Spleen (tissue), 11 donors: ENCODE measurements around the gene DUSP15. TPM values are rescaled to one million over a fixed set of nuclear protein-coding genes. Genes with fewer than 3 reads are reported as not detected.

Experiments used
- DNase-seq: peaks from one replicate; pipeline ENCODE4 v3.0.0-alpha.2; 2020
- H3K27ac ChIP-seq, 8 donors: fragments of 200-600 bp; sonication (generic) in 7 of 8; 1 replicate in 4 of 8; 2 replicates in 4 of 8; pipeline versions ENCODE4 v1.5.0 to v1.8.0; 2016 to 2021; ENCODE audit warnings: inconsistent platforms in 4 of 8, mild to moderate bottlenecking in 4 of 8, moderate library complexity in 1 of 8
- H3K27me3 ChIP-seq, 7 donors: fragments of 200-600 bp; sonication (generic) in 6 of 7; replicated peaks in 1 of 7; 1 replicate in 4 of 7; 2 replicates in 3 of 7; pipeline versions ENCODE4 v1.5.0 to v1.8.0; 2016 to 2021; ENCODE audit warnings: inconsistent platforms in 3 of 7, mild to moderate bottlenecking in 1 of 7
- H3K36me3 ChIP-seq, 6 donors: fragments of 200-600 bp; sonication (generic) in 5 of 6; 1 replicate in 4 of 6; 2 replicates in 2 of 6; pipeline versions ENCODE4 v1.5.0 to v1.8.0; 2016 to 2021; ENCODE audit warnings: inconsistent platforms in 2 of 6
- H3K4me1 ChIP-seq, 6 donors: fragments of 200-600 bp; sonication (generic) in 5 of 6; 1 replicate in 3 of 6; 2 replicates in 3 of 6; pipeline versions ENCODE4 v1.5.0 to v1.8.0; 2016 to 2021; ENCODE audit warnings: inconsistent platforms in 3 of 6
- H3K4me3 ChIP-seq, 8 donors: fragments of 200-600 bp; sonication (generic) in 7 of 8; 1 replicate in 4 of 8; 2 replicates in 4 of 8; pipeline versions ENCODE4 v1.5.0 to v1.8.0; 2016 to 2021; ENCODE audit warnings: inconsistent platforms in 4 of 8, mild to moderate bottlenecking in 4 of 8, moderate library complexity in 2 of 8
- H3K9me3 ChIP-seq, 8 donors: fragments of 200-600 bp; sonication (generic) in 7 of 8; 1 replicate in 4 of 8; 2 replicates in 4 of 8; pipeline versions ENCODE4 v1.5.0 to v1.8.0; 2016 to 2021; ENCODE audit warnings: inconsistent platforms in 4 of 8
- POLR2A ChIP-seq, 3 donors: fragments of 450-650 bp; IDR thresholded peaks; one replicate each; pipeline ENCODE4 v1.5.1; 2017; ENCODE audit warnings: antibody characterized with exemption in 3 of 3, mild to moderate bottlenecking in 1 of 3
- POLR2AphosphoS5 ChIP-seq, 3 donors: sonication (generic); formaldehyde crosslinking; IDR thresholded peaks; one replicate each; pipeline ENCODE4 v1.5.1; 2017; ENCODE audit warnings: antibody characterized with exemption in 3 of 3
- WGBS, 5 donors: extraction: QIAGEN DNeasy Blood & Tissue Kit in 3 of 5; methylation state at CpG; one replicate each; pipeline versions ENCODE4 v1.1.5 to v1.1.7; 2013 to 2018; 5-methylcytosine and 5-hydroxymethylcytosine counted together
- intact Hi-C: fragments of 100-400 bp; cut with DNase I; formaldehyde crosslinking; loops from one replicate; pipeline ENCODE4 v1.15.0; 2023; ENCODE audit warnings: low total_unique reads
- polyA plus RNA-seq, 3 donors: library from polyadenylated mRNA; stranded (reverse); fragments of 200-250 nt; gene quantifications; one replicate each; pipeline ENCODE4 v1.2.1, GENCODE V29; 2013
- total RNA-seq, 7 donors: library from RNA; depleted of rRNA in 3 of 7; stranded (reverse); fragments of >200 nt in 3 of 7; fragmentation: NEBNext Ultra II Directional in 4 of 7; extraction: Animal tissue kit (Norgen Biotek cat#: 25700) in 4 of 7; gene quantifications; one replicate each; pipeline versions ENCODE4 v1.1.0 to v1.2.1, GENCODE V29; 2016 to 2021
- TF ChIP-seq, protein P1 (sequence below), 11 experiments: fragments of 200-600 bp in 7 of 11; fragments of 450-650 bp in 4 of 11; sonication (generic) in 4 of 11; IDR thresholded peaks in 8 of 11; conservative IDR thresholded peaks in 3 of 11; 1 replicate in 7 of 11; 2 replicates in 4 of 11; pipeline versions ENCODE4 v1.4.0 to v1.8.0; 2016 to 2021; ENCODE audit warnings: antibody characterized with exemption in 11 of 11, inconsistent platforms in 4 of 11, mild to moderate bottlenecking in 1 of 11
- donor health status: healthy with polysubstance abuse.
- donor health status: DM: no; HTN: no; CAD: no; lungs with moderate emphysema.
- donor health status: DM: no; HTN: no; CAD: no.
- donor health status: Bipolar disorder and iron deficiency.
- donor health status: healthy.
- donor health status: DM: no; HTN: no; CAD: no.
- donor health status: DM: yes; HTN: yes; CAD: no.

DUSP15 gene
- total and polyA plus RNA-seq, 10 donors, result 0.69 to 7.3 (median 2.3) TPM

- Histone ChIP-seq H3K9me3 (no peaks in the 10 kb centered on the region), H3K27me3 (peaks cover 0 to 21% (median 5%) of the 10 kb centered on the region in 7 donors), H3K27ac (no peak overlapping the region), H3K4me1 (peaks cover 0 to 23% (median 14%) of the 10 kb centered on the region in 6 donors), H3K36me3 (no peaks in the 10 kb centered on the region), H3K4me3 (no peak overlapping the region)
- intact Hi-C loops, result no loop called here
- 21 to 37% (median 29%) methylated on average over 2 of the region's 2 CpGs for WGBS, 5 donors
- TF ChIP-seq, protein P1, sequence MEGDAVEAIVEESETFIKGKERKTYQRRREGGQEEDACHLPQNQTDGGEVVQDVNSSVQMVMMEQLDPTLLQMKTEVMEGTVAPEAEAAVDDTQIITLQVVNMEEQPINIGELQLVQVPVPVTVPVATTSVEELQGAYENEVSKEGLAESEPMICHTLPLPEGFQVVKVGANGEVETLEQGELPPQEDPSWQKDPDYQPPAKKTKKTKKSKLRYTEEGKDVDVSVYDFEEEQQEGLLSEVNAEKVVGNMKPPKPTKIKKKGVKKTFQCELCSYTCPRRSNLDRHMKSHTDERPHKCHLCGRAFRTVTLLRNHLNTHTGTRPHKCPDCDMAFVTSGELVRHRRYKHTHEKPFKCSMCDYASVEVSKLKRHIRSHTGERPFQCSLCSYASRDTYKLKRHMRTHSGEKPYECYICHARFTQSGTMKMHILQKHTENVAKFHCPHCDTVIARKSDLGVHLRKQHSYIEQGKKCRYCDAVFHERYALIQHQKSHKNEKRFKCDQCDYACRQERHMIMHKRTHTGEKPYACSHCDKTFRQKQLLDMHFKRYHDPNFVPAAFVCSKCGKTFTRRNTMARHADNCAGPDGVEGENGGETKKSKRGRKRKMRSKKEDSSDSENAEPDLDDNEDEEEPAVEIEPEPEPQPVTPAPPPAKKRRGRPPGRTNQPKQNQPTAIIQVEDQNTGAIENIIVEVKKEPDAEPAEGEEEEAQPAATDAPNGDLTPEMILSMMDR (IDR thresholded peaks at IDR 0.05 in 8 of 11, conservative IDR thresholded peaks at IDR 0.05 in 3 of 11), result no peak
- TF ChIP-seq POLR2AphosphoS5 (IDR thresholded peaks at IDR 0.05) (no peak), POLR2A (IDR thresholded peaks at IDR 0.05) (no peak)
- no peak for DNase-seq
Measured at GRCh38 chr20:31875671-31876070, 5.3 kb upstream of the DUSP15 start.

DNA sequence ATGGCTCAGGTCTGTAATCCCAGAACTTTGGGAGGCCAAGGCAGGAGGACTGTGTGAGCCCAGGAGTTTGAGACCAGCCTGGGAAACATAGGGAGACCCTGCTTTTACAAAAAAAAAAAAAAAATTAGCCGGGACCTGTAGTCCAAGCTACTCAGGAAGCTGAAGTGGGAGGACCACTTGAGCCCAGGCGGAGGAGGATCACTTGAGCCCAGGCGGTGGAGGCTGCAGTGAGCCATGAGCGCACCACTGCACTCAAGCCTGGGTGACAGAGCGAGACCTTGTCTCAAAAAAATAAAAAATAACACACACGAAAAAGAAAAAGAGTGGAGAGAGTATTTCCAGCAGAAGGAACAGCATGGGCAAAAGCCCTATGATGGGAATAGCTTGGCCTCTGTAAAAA lies 2.1 kb upstream of the DUSP15 start:
- Histone ChIP-seq H3K27ac (no peak overlapping the region), H3K36me3 (no peaks in the 10 kb centered on the region), H3K9me3 (no peaks in the 10 kb centered on the region), H3K4me3 (no peak overlapping the region), H3K4me1 (peaks cover 5 to 29% (median 24%) of the 10 kb centered on the region in 6 donors), H3K27me3 (peaks cover 0 to 38% (median 18%) of the 10 kb centered on the region in 7 donors)
- 78 to 82% (median 80%) methylated on average over 6 of the region's 6 CpGs for WGBS, 5 donors
- TF ChIP-seq POLR2A (IDR thresholded peaks at IDR 0.05), result no peak
- TF ChIP-seq, protein P1 (IDR thresholded peaks at IDR 0.05 in 8 of 11, conservative IDR thresholded peaks at IDR 0.05 in 3 of 11), result no peak
- TF ChIP-seq POLR2AphosphoS5 (IDR thresholded peaks at IDR 0.05), result no peak
- no peak for DNase-seq
- intact Hi-C loops, result no loop called here

DNA sequence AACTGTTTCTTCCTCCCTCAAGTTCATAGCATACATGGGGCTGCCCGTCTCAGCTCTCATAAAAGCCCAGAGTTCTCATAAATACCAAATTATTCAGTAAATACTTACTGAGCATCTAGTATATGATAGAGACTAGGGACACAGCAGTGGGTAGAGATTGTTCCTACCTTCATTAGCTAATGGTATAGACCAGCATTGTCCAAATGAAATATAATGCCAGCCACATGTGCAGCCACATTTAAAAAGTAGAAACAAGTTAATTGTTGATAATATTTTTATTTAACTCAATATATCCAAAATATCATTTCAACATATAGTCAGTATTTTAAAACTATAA lies 1.3 kb upstream of the DUSP15 start:
- TF ChIP-seq POLR2A (IDR thresholded peaks at IDR 0.05) (no peak), POLR2AphosphoS5 (IDR thresholded peaks at IDR 0.05) (no peak)
- TF ChIP-seq, protein P1 (IDR thresholded peaks at IDR 0.05 in 8 of 11, conservative IDR thresholded peaks at IDR 0.05 in 3 of 11), result no peak
- Histone ChIP-seq H3K4me1 (peaks cover 5 to 29% (median 24%) of the 10 kb centered on the region in 6 donors), H3K27ac (no peak overlapping the region), H3K9me3 (no peaks in the 10 kb centered on the region), H3K4me3 (no peak overlapping the region), H3K36me3 (no peaks in the 10 kb centered on the region), H3K27me3 (peaks cover 0 to 38% (median 18%) of the 10 kb centered on the region in 7 donors)
- WGBS, 5 donors, result 92 to 100% (median 97%) methylated on average over 1 of the region's 1 CpG
- no peak for DNase-seq
- intact Hi-C loops, result no loop called here

- peaks cover 0 to 38% (median 18%) of the 10 kb centered on the region in 7 donors for H3K27me3 ChIP-seq
Measured at GRCh38 chr20:31870726-31871617, 645 bp upstream of the DUSP15 start.

More at GRCh38 chr20:31870726-31871617, 645 bp upstream of the DUSP15 start:
- TF ChIP-seq POLR2A (IDR thresholded peaks at IDR 0.05), result no peak
- peak in 1 of 3 donors; percentile 7 for TF ChIP-seq POLR2AphosphoS5 (IDR thresholded peaks at IDR 0.05)
- peak overlapping the region; percentile 36 to 83 (median 56) for H3K4me3 ChIP-seq
- no peaks in the 10 kb centered on the region for H3K36me3 ChIP-seq
- H3K4me1 ChIP-seq, result peaks cover 5 to 29% (median 24%) of the 10 kb centered on the region in 6 donors
- no peaks in the 10 kb centered on the region for H3K9me3 ChIP-seq
- intact Hi-C loops, result no loop called here
- WGBS, 5 donors, result 8 to 14% (median 10%) methylated on average over 13 to 24 of the region's 24 CpGs
- peak overlapping the region in 5 of 8 donors; percentile 39 to 65 (median 52) for H3K27ac ChIP-seq
- no peak for DNase-seq
